Measurements from ENCODE around the gene GNS.

DNA sequence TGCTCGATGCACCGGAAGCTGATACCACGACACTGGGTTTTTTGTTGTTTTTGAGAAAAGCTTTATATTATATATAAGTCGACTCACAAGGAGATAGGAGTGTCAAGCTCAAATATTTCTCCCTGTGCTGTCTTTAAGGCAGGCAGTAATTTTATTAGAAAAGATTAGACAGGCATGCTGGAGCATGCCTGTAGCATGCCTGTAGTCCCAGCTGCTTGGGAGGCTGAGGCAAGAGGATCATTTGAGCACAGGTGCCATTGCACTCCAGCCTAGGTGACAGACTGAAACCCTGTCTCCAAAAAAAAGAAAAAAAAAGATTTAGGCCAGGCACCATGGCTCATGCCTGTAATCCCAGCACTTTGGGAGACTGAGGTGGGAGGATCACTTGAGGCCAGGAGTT lies 51.8 kb downstream of the GNS start:
- TF ChIP-seq EZH2 (IDR thresholded peaks at IDR 0.05; ENCODE audit: borderline replicate concordance, low read depth, low read length, severe bottlenecking): no peak
- TF ChIP-seq, protein P1, sequence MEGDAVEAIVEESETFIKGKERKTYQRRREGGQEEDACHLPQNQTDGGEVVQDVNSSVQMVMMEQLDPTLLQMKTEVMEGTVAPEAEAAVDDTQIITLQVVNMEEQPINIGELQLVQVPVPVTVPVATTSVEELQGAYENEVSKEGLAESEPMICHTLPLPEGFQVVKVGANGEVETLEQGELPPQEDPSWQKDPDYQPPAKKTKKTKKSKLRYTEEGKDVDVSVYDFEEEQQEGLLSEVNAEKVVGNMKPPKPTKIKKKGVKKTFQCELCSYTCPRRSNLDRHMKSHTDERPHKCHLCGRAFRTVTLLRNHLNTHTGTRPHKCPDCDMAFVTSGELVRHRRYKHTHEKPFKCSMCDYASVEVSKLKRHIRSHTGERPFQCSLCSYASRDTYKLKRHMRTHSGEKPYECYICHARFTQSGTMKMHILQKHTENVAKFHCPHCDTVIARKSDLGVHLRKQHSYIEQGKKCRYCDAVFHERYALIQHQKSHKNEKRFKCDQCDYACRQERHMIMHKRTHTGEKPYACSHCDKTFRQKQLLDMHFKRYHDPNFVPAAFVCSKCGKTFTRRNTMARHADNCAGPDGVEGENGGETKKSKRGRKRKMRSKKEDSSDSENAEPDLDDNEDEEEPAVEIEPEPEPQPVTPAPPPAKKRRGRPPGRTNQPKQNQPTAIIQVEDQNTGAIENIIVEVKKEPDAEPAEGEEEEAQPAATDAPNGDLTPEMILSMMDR (IDR thresholded peaks at IDR 0.05; ENCODE audit: extremely low read depth in 1 of 2, insufficient read depth in 1 of 2, low read depth in 1 of 2, low read length in 2 of 2): no peak
- TF ChIP-seq GATA2 (IDR thresholded peaks at IDR 0.05; ENCODE audit: insufficient read depth, insufficient read length, low read depth, low read length): no peak
- TF ChIP-seq MYC (IDR thresholded peaks at IDR 0.05; ENCODE audit: low read depth, low read length): no peak

All from endothelial cell of umbilical vein (primary cell).